Sigmoid colon (tissue), 7 donors: ENCODE measurements around the gene CLPX. TPM values are rescaled to one million over a fixed set of nuclear protein-coding genes. Genes with fewer than 3 reads are reported as not detected.

Source experiments
- DNase-seq: peaks from one replicate; pipeline ENCODE4 v3.0.0-alpha.2; 2019
- H3K27ac ChIP-seq, 4 donors: fragments of 200-600 bp; sonication (generic); one replicate each; pipeline ENCODE4 v1.5.1; 2016 to 2019; ENCODE audit warnings: mild to moderate bottlenecking in 1 of 4
- H3K27me3 ChIP-seq, 3 donors: fragments of 200-600 bp; sonication (generic); one replicate each; pipeline ENCODE4 v1.5.1; 2019; ENCODE audit warnings: mild to moderate bottlenecking in 1 of 3
- H3K36me3 ChIP-seq, 4 donors: fragments of 200-600 bp; sonication (generic); one replicate each; pipeline ENCODE4 v1.5.1; 2016 to 2019
- H3K4me1 ChIP-seq, 4 donors: fragments of 200-600 bp; sonication (generic); one replicate each; pipeline ENCODE4 v1.5.1; 2017 to 2019
- H3K4me3 ChIP-seq, 4 donors: fragments of 200-600 bp; sonication (generic); one replicate each; pipeline ENCODE4 v1.5.1; 2017 to 2019; ENCODE audit warnings: mild to moderate bottlenecking in 2 of 4, moderate library complexity in 1 of 4
- H3K9me3 ChIP-seq, 4 donors: fragments of 200-600 bp in 3 of 4; sonication (generic) in 3 of 4; one replicate each; pipeline versions ENCODE4 v1.5.1 to v1.6.1; 2013 to 2019
- EP300 ChIP-seq, 4 donors: sonication (generic); formaldehyde crosslinking; IDR thresholded peaks; one replicate each; pipeline ENCODE4 v1.6.1; 2017; ENCODE audit warnings: antibody characterized with exemption in 4 of 4
- POLR2A ChIP-seq, 2 donors: fragments of 450-650 bp; IDR thresholded peaks; one replicate each; pipeline ENCODE4 v1.6.1; 2016; ENCODE audit warnings: antibody characterized with exemption in 2 of 2, mild to moderate bottlenecking in 2 of 2, moderate library complexity in 2 of 2
- POLR2AphosphoS5 ChIP-seq, 4 donors: sonication (generic); formaldehyde crosslinking; IDR thresholded peaks; one replicate each; pipeline ENCODE4 v1.6.1; 2017; ENCODE audit warnings: antibody characterized with exemption in 4 of 4
- WGBS, 2 donors: extraction: QIAGEN DNeasy Blood & Tissue Kit; methylation state at CpG; one replicate each; pipeline ENCODE4 v1.1.7; 2013; 5-methylcytosine and 5-hydroxymethylcytosine counted together
- intact Hi-C: fragments of 100-400 bp; cut with DNase I; formaldehyde crosslinking; loops from one replicate; pipeline ENCODE4 v1.15.1; 2023
- polyA plus RNA-seq, 3 donors: library from polyadenylated mRNA; stranded (reverse); fragments of 200-250 nt; gene quantifications; one replicate each; pipeline ENCODE4 v1.2.3, GENCODE V29; 2013
- total RNA-seq, 4 donors: library from RNA; depleted of rRNA; stranded (reverse); fragments of >200 nt; gene quantifications; one replicate each; pipeline ENCODE4 v1.1.0, GENCODE V29; 2016
- TF ChIP-seq, protein P1 (sequence below), 4 experiments: fragments of 450-650 bp in 3 of 4; fragments of 200-600 bp in 1 of 4; IDR thresholded peaks; one replicate each; pipeline ENCODE4 v1.5.1; 2016 to 2019; ENCODE audit warnings: antibody characterized with exemption in 4 of 4, mild to moderate bottlenecking in 3 of 4, moderate library complexity in 2 of 4
- donor health status: healthy with polysubstance abuse.
- donor health status: Bipolar disorder and iron deficiency.
- donor health status: healthy.

Gene CLPX
- total and polyA plus RNA-seq, 7 donors = 16.4 to 71.4 (median 39.9) TPM

GRCh38 chr15:65217526-65218482 lies 32.7 kb upstream of the CLPX start:
- H3K4me1 ChIP-seq = no peaks in the 10 kb centered on the region
- H3K9me3 ChIP-seq = no peaks in the 10 kb centered on the region
- no peak overlapping the region for H3K27ac ChIP-seq
- no peaks in the 10 kb centered on the region for H3K36me3 ChIP-seq
- no peak for TF ChIP-seq POLR2AphosphoS5 (IDR thresholded peaks at IDR 0.05)
- TF ChIP-seq, protein P1, sequence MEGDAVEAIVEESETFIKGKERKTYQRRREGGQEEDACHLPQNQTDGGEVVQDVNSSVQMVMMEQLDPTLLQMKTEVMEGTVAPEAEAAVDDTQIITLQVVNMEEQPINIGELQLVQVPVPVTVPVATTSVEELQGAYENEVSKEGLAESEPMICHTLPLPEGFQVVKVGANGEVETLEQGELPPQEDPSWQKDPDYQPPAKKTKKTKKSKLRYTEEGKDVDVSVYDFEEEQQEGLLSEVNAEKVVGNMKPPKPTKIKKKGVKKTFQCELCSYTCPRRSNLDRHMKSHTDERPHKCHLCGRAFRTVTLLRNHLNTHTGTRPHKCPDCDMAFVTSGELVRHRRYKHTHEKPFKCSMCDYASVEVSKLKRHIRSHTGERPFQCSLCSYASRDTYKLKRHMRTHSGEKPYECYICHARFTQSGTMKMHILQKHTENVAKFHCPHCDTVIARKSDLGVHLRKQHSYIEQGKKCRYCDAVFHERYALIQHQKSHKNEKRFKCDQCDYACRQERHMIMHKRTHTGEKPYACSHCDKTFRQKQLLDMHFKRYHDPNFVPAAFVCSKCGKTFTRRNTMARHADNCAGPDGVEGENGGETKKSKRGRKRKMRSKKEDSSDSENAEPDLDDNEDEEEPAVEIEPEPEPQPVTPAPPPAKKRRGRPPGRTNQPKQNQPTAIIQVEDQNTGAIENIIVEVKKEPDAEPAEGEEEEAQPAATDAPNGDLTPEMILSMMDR (IDR thresholded peaks at IDR 0.05) = no peak
- TF ChIP-seq POLR2A (IDR thresholded peaks at IDR 0.05) = no peak
- H3K4me3 ChIP-seq = no peak overlapping the region
- 85 to 86% methylated on average over 10 of the region's 10 CpGs for WGBS, 2 donors
- intact Hi-C loops = no loop called here
- H3K27me3 ChIP-seq = no peaks in the 10 kb centered on the region
- no peak for DNase-seq

DNA sequence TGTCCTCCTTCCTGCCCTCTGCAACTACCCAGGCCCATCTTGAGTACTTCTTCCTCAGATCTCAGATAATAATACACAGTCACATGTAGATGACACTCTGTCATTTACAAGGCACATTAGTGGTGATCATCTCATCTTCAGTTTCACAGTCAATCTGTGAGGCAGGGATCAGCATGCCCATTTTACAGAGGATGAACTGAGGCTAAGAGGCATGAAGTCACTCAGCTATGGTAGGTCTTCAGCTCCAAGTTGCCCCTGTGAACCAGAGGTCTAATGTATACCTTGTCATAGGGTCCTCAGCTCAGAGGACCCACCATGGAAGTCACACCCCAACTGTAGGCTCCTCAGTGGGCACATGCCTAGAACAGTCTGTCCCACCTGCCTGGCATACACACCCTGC lies 30.4 kb upstream of the CLPX start:
- Histone ChIP-seq H3K4me1 (peaks cover 0 to 18% (median 14%) of the 10 kb centered on the region in 4 donors), H3K27ac (no peak overlapping the region), H3K36me3 (no peaks in the 10 kb centered on the region), H3K4me3 (no peak overlapping the region), H3K27me3 (no peaks in the 10 kb centered on the region), H3K9me3 (no peaks in the 10 kb centered on the region)
- intact Hi-C loops = no loop called here
- TF ChIP-seq, protein P1 (IDR thresholded peaks at IDR 0.05) = no peak
- TF ChIP-seq EP300 (IDR thresholded peaks at IDR 0.05) (no peak), POLR2A (IDR thresholded peaks at IDR 0.05) (no peak)
- no peak for DNase-seq

DNA sequence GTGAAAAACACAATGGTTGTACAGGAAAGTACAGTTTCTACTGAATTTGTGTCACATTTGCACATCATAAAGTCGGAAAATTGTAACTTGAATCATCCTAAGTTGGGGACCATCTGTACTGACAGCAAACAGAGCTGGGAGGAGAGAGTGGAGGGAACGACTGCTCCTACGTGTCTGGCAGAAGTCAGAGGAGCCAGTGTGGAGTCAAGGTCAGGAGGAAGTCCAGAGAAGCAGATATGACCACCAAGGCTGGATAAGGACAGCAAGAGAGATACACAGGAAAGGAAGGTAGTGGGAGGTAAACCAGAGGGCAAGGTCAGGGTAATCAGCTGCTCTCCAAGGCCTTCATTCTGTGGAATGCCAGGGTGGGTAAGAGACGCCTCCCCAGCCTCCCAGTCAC lies 28.9 kb upstream of the CLPX start:
- DNase-seq = no peak
- H3K36me3 ChIP-seq = no peaks in the 10 kb centered on the region
- TF ChIP-seq POLR2A (IDR thresholded peaks at IDR 0.05) (no peak), EP300 (IDR thresholded peaks at IDR 0.05) (no peak), POLR2AphosphoS5 (IDR thresholded peaks at IDR 0.05) (no peak)
- TF ChIP-seq, protein P1 (IDR thresholded peaks at IDR 0.05) = no peak
- 84 to 90% methylated on average over 4 of the region's 4 CpGs for WGBS, 2 donors
- no peak overlapping the region for H3K27ac ChIP-seq
- no peaks in the 10 kb centered on the region for H3K9me3 ChIP-seq
- H3K4me1 ChIP-seq = peaks cover 0 to 22% (median 15%) of the 10 kb centered on the region in 4 donors
- H3K27me3 ChIP-seq = no peaks in the 10 kb centered on the region
- intact Hi-C loops = loop anchor here (5.0 kb wide), 1 partner anchor 43 kb away; no protein-coding TSS in a partner anchor
- H3K4me3 ChIP-seq = no peak overlapping the region

- Histone ChIP-seq H3K27ac (no peak overlapping the region), H3K4me3 (no peak overlapping the region), H3K4me1 (peaks cover 0 to 22% (median 15%) of the 10 kb centered on the region in 4 donors), H3K27me3 (no peaks in the 10 kb centered on the region), H3K9me3 (no peaks in the 10 kb centered on the region), H3K36me3 (no peaks in the 10 kb centered on the region)
- peak; percentile 63 for DNase-seq
- TF ChIP-seq, protein P1 (IDR thresholded peaks at IDR 0.05) = no peak
- TF ChIP-seq EP300 (IDR thresholded peaks at IDR 0.05) (no peak), POLR2AphosphoS5 (IDR thresholded peaks at IDR 0.05) (no peak), POLR2A (IDR thresholded peaks at IDR 0.05) (no peak)
- WGBS, 2 donors = 83 to 89% methylated on average over 2 of the region's 2 CpGs
- intact Hi-C loops = loop anchor here (5.0 kb wide), 1 partner anchor 44 kb away; no protein-coding TSS in a partner anchor
Observed at GRCh38 chr15:65213241-65213640, 28.1 kb upstream of the CLPX start.
